ENCODE results near the gene ARFGAP1.

ARFGAP1 gene

GRCh38 chr20:63270606-63271325 lies 1.8 kb upstream of the ARFGAP1 start:
- Histone ChIP-seq H3K79me2 (ENCODE audit: control insufficient read depth, insufficient read depth, low read length, unreplicated experiment) (peaks cover 31% of the 10 kb centered on the region), H3K27ac (ENCODE audit: low read depth, low read length) (no peak overlapping the region), H3K27me3 (ENCODE audit: insufficient read depth, low read length) (peaks cover 6% of the 10 kb centered on the region)

GRCh38 chr20:63273059-63273579 lies 506 bp downstream of the ARFGAP1 start:
- Histone ChIP-seq H3K36me3 (ENCODE audit: insufficient read depth, low read length) (0 out of 2 replicates have a peak, but pooled peaks cover 4% of the 10 kb centered on the region), H3K27me3 (ENCODE audit: insufficient read depth, low read length) (no peaks in the 10 kb centered on the region), H3K27ac (ENCODE audit: low read depth, low read length) (peak overlapping the region; percentile 47), H3K79me2 (ENCODE audit: control insufficient read depth, insufficient read depth, low read length, unreplicated experiment) (peaks cover 55% of the 10 kb centered on the region), H3K4me3 (ENCODE audit: low read depth, low read length) (peak overlapping the region; percentile 88), H2AFZ (ENCODE audit: low read length, unreplicated experiment) (peak overlapping the region; percentile 12), H3K4me1 (ENCODE audit: control insufficient read depth, insufficient read depth, low read length, unreplicated experiment) (peaks cover 13% of the 10 kb centered on the region)

More at GRCh38 chr20:63270606-63271325, 1.8 kb upstream of the ARFGAP1 start:
- H3K4me1 ChIP-seq (ENCODE audit: control insufficient read depth, insufficient read depth, low read length, unreplicated experiment): peaks cover 13% of the 10 kb centered on the region
- no peak overlapping the region for H3K4me3 ChIP-seq (ENCODE audit: low read depth, low read length)
- no peak overlapping the region for H2AFZ ChIP-seq (ENCODE audit: low read length, unreplicated experiment)
- H3K36me3 ChIP-seq (ENCODE audit: insufficient read depth, low read length): no peaks in the 10 kb centered on the region

GRCh38 chr20:63273635-63274380 lies 1.2 kb downstream of the ARFGAP1 start:
- Histone ChIP-seq H3K4me3 (ENCODE audit: low read depth, low read length) (peak overlapping the region; percentile 88), H3K36me3 (ENCODE audit: insufficient read depth, low read length) (0 out of 2 replicates have a peak, but pooled peaks cover 6% of the 10 kb centered on the region), H3K27me3 (ENCODE audit: insufficient read depth, low read length) (no peaks in the 10 kb centered on the region), H3K27ac (ENCODE audit: low read depth, low read length) (peak overlapping the region; percentile 47), H3K79me2 (ENCODE audit: control insufficient read depth, insufficient read depth, low read length, unreplicated experiment) (peaks cover 55% of the 10 kb centered on the region), H2AFZ (ENCODE audit: low read length, unreplicated experiment) (no peak overlapping the region), H3K4me1 (ENCODE audit: control insufficient read depth, insufficient read depth, low read length, unreplicated experiment) (peaks cover 13% of the 10 kb centered on the region)

GRCh38 chr20:63274381-63275228 lies 2.0 kb downstream of the ARFGAP1 start:
- Histone ChIP-seq H3K36me3 (ENCODE audit: insufficient read depth, low read length) (0 out of 2 replicates have a peak, but pooled peaks cover 6% of the 10 kb centered on the region), H3K4me1 (ENCODE audit: control insufficient read depth, insufficient read depth, low read length, unreplicated experiment) (peaks cover 13% of the 10 kb centered on the region), H3K79me2 (ENCODE audit: control insufficient read depth, insufficient read depth, low read length, unreplicated experiment) (peaks cover 55% of the 10 kb centered on the region), H3K27me3 (ENCODE audit: insufficient read depth, low read length) (no peaks in the 10 kb centered on the region), H3K27ac (ENCODE audit: low read depth, low read length) (no peak overlapping the region), H2AFZ (ENCODE audit: low read length, unreplicated experiment) (no peak overlapping the region), H3K4me3 (ENCODE audit: low read depth, low read length) (peak overlapping the region; percentile 60)

- no peaks in the 10 kb centered on the region for H3K27me3 ChIP-seq (ENCODE audit: insufficient read depth, low read length)
- H3K27ac ChIP-seq (ENCODE audit: low read depth, low read length): no peak overlapping the region
- H3K79me2 ChIP-seq (ENCODE audit: control insufficient read depth, insufficient read depth, low read length, unreplicated experiment): peaks cover 55% of the 10 kb centered on the region
- no peak overlapping the region for H2AFZ ChIP-seq (ENCODE audit: low read length, unreplicated experiment)
- no peak overlapping the region for H3K4me3 ChIP-seq (ENCODE audit: low read depth, low read length)
- H3K36me3 ChIP-seq (ENCODE audit: insufficient read depth, low read length): 0 out of 2 replicates have a peak, but pooled peaks cover 6% of the 10 kb centered on the region
- H3K4me1 ChIP-seq (ENCODE audit: control insufficient read depth, insufficient read depth, low read length, unreplicated experiment): peaks cover 13% of the 10 kb centered on the region
These were observed 3.2 kb downstream of the ARFGAP1 start for GRCh38 chr20:63275825-63276224.

GRCh38 chr20:63276956-63277355 lies 4.3 kb downstream of the ARFGAP1 start:
- H3K36me3 ChIP-seq (ENCODE audit: insufficient read depth, low read length): 0 out of 2 replicates have a peak, but pooled peaks cover 6% of the 10 kb centered on the region
- H3K4me3 ChIP-seq (ENCODE audit: low read depth, low read length): no peak overlapping the region
- peaks cover 55% of the 10 kb centered on the region for H3K79me2 ChIP-seq (ENCODE audit: control insufficient read depth, insufficient read depth, low read length, unreplicated experiment)
- H3K27ac ChIP-seq (ENCODE audit: low read depth, low read length): no peak overlapping the region
- H3K4me1 ChIP-seq (ENCODE audit: control insufficient read depth, insufficient read depth, low read length, unreplicated experiment): peaks cover 8% of the 10 kb centered on the region
- H2AFZ ChIP-seq (ENCODE audit: low read length, unreplicated experiment): no peak overlapping the region
- H3K27me3 ChIP-seq (ENCODE audit: insufficient read depth, low read length): no peaks in the 10 kb centered on the region

GRCh38 chr20:63277466-63278272 lies 5.1 kb downstream of the ARFGAP1 start:
- Histone ChIP-seq H3K79me2 (ENCODE audit: control insufficient read depth, insufficient read depth, low read length, unreplicated experiment) (peaks cover 54% of the 10 kb centered on the region), H3K4me3 (ENCODE audit: low read depth, low read length) (no peak overlapping the region), H3K27me3 (ENCODE audit: insufficient read depth, low read length) (no peaks in the 10 kb centered on the region), H3K36me3 (ENCODE audit: insufficient read depth, low read length) (0 out of 2 replicates have a peak, but pooled peaks cover 6% of the 10 kb centered on the region), H3K4me1 (ENCODE audit: control insufficient read depth, insufficient read depth, low read length, unreplicated experiment) (peaks cover 8% of the 10 kb centered on the region), H2AFZ (ENCODE audit: low read length, unreplicated experiment) (no peak overlapping the region), H3K27ac (ENCODE audit: low read depth, low read length) (no peak overlapping the region)

GRCh38 chr20:63278661-63279060 lies 6.0 kb downstream of the ARFGAP1 start:
- 0 out of 2 replicates have a peak, but pooled peaks cover 6% of the 10 kb centered on the region for H3K36me3 ChIP-seq (ENCODE audit: insufficient read depth, low read length)
- no peak overlapping the region for H2AFZ ChIP-seq (ENCODE audit: low read length, unreplicated experiment)
- H3K4me1 ChIP-seq (ENCODE audit: control insufficient read depth, insufficient read depth, low read length, unreplicated experiment): peaks cover 8% of the 10 kb centered on the region
- H3K79me2 ChIP-seq (ENCODE audit: control insufficient read depth, insufficient read depth, low read length, unreplicated experiment): peaks cover 44% of the 10 kb centered on the region
- no peak overlapping the region for H3K4me3 ChIP-seq (ENCODE audit: low read depth, low read length)
- H3K27me3 ChIP-seq (ENCODE audit: insufficient read depth, low read length): no peaks in the 10 kb centered on the region
- H3K27ac ChIP-seq (ENCODE audit: low read depth, low read length): no peak overlapping the region

GRCh38 chr20:63279931-63280330 lies 7.3 kb downstream of the ARFGAP1 start:
- Histone ChIP-seq H3K4me3 (ENCODE audit: low read depth, low read length) (no peak overlapping the region), H3K79me2 (ENCODE audit: control insufficient read depth, insufficient read depth, low read length, unreplicated experiment) (peaks cover 32% of the 10 kb centered on the region), H3K27ac (ENCODE audit: low read depth, low read length) (no peak overlapping the region), H3K36me3 (ENCODE audit: insufficient read depth, low read length) (0 out of 2 replicates have a peak, but pooled peaks cover 6% of the 10 kb centered on the region), H3K4me1 (ENCODE audit: control insufficient read depth, insufficient read depth, low read length, unreplicated experiment) (peaks cover under 1% of the 10 kb centered on the region), H3K27me3 (ENCODE audit: insufficient read depth, low read length) (no peaks in the 10 kb centered on the region), H2AFZ (ENCODE audit: low read length, unreplicated experiment) (no peak overlapping the region)
